Right cardiac atrium (tissue), 5 donors: Measurements from ENCODE around the gene DNMT3B. TPM values are rescaled to one million over a fixed set of nuclear protein-coding genes. Genes with fewer than 3 reads are reported as not detected.

ENCODE experiments used
- ATAC-seq, 2 donors: fragments of 200-7000 bp; cut with Tn5 transposase; one replicate each; pipeline versions ENCODE4 v1.8.0 to v1.9.1; 2020; ENCODE audit warnings: moderate library complexity in 2 of 2, mild to moderate bottlenecking in 1 of 2
- DNase-seq, 3 donors: peaks; one replicate each; pipeline ENCODE4 v3.0.0-alpha.2; 2020
- H3K27ac ChIP-seq: one replicate; pipeline ENCODE4 v1.5.1; 2013; ENCODE audit warnings: mild to moderate bottlenecking, low read length, control low read depth, moderate library complexity
- H3K27me3 ChIP-seq: one replicate; pipeline ENCODE4 v1.6.1; 2013; ENCODE audit not compliant: control insufficient read depth, insufficient read depth
- H3K4me1 ChIP-seq: one replicate; pipeline ENCODE4 v1.6.1; 2013; ENCODE audit warnings: low read length; ENCODE audit not compliant: control insufficient read depth, insufficient read depth
- H3K4me3 ChIP-seq: one replicate; pipeline ENCODE4 v1.5.1; 2013; ENCODE audit warnings: low read length, control low read depth
- H3K9me3 ChIP-seq: one replicate; pipeline ENCODE4 v1.6.1; 2013; ENCODE audit warnings: low read length; ENCODE audit not compliant: control insufficient read depth
- WGBS: extraction: QIAGEN DNeasy Blood & Tissue Kit; methylation state at CpG from one replicate; pipeline ENCODE4 v1.1.7; 2013; 5-methylcytosine and 5-hydroxymethylcytosine counted together
- intact Hi-C, 4 donors: fragments of 100-400 bp; cut with DNase I; formaldehyde crosslinking; loops; one replicate each; pipeline versions ENCODE4 v1.11.0 to v1.14.0; 2022 to 2023
- polyA plus RNA-seq: library from polyadenylated mRNA; stranded (reverse); fragments of 200-250 nt; gene quantifications from one replicate; pipeline ENCODE4 v1.2.3, GENCODE V29; 2013
- total RNA-seq, 4 donors: library from RNA; stranded (reverse); fragmentation: NEBNext Ultra II Directional; extraction: Animal tissue kit (Norgen Biotek cat#: 25700); gene quantifications; one replicate each; pipeline ENCODE4 v1.2.1, GENCODE V29; 2021
- donor health status: healthy with polysubstance abuse.
- donor health status: DM: no; HTN: yes; CAD: no.
- donor health status: DM: no; HTN: no; CAD: no.
- donor health status: DM: no; HTN: yes; CAD: no; lungs with severe emphysema.
- donor health status: DM: yes; HTN: yes; CAD: no.

Gene DNMT3B
- total and polyA plus RNA-seq, 5 donors: 0.28 to 0.65 (median 0.57) TPM

DNA sequence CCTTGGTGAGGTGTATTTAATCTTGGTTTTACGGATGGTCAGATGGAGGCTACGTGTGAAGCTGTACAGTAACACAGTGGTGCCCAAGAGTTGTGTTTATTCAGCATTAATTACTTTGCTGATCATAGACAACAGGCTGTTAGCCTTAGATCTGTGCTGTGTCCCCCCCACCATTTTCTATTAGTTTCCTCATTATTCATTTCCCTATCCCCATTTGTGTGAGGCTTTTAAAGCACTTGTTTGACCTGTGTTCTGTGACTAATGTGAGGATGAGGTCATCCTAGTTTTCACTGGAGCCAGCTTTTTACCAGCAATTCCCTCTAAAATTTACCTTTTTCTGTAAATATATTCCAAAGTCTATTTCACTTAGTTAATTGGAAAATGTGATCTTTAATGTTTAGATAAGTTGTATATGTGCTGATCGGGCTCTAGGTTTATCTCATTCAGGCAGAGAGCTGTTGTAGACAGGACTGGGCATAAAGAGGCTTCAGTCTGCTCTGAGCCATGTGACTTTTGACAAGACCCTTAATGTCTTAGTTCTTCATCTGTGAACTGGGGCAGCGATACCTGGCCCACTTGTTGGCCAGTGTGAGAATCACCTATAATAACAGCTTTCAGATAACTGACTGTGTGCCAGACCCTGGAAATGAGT lies 66.0 kb downstream of the DNMT3B start:
- ATAC-seq (no peak), DNase-seq (no peak)
- intact Hi-C loops: no loop called here
- Histone ChIP-seq H3K27ac (no peak overlapping the region), H3K9me3 (no peaks in the 10 kb centered on the region), H3K27me3 (no peaks in the 10 kb centered on the region), H3K4me1 (peaks cover 11% of the 10 kb centered on the region), H3K4me3 (no peak overlapping the region)
- WGBS: 94% methylated on average over 4 of the region's 4 CpGs

DNA sequence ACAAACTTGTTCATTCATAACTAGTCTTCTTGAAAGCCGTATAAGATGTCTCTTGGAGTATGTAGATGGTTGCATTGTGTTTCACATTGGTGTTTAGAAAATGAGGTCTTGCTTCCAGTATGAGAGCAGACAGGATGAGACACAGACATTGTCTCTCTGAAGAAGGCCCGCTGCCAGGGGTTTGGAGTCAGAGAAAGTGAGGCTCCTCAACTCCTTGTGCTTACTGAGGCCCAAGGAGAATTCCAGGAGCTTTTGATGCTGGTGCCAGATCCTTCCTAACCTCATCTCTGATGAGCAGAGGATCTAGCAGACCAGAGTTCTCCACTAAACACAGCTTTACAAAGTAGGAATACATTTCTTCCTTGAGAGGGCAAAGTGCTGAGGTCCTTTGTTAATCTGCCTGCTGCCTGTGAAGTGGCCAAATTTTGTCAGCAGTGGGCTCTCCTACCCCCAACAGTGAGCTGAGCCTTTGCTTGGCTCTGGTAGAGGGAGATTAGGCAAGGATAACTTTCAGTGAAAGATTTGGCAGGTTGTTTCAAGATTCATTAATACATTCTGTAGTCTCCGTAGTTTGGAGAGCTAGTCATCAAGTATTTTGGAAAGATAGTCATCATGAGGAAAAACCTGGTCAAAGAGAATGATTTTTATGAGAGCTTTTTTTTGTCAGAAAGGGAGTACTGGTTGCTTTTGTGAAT lies 67.3 kb downstream of the DNMT3B start:
- Histone ChIP-seq H3K4me1 (peaks cover 7% of the 10 kb centered on the region), H3K9me3 (no peaks in the 10 kb centered on the region), H3K27me3 (no peaks in the 10 kb centered on the region), H3K27ac (peak overlapping the region; percentile 27), H3K4me3 (no peak overlapping the region)
- WGBS: 66% methylated on average over 3 of the region's 3 CpGs
- ATAC-seq (no peak), DNase-seq (no peak)
- intact Hi-C loops: no loop called here

- no peak overlapping the region for H3K4me3 ChIP-seq
- peaks cover 7% of the 10 kb centered on the region for H3K4me1 ChIP-seq
- no peaks in the 10 kb centered on the region for H3K9me3 ChIP-seq
- H3K27me3 ChIP-seq: no peaks in the 10 kb centered on the region
- 95% methylated on average over 3 of the region's 3 CpGs for WGBS
- peak; percentile 68 to 70 for ATAC-seq
- H3K27ac ChIP-seq: no peak overlapping the region
- intact Hi-C loops: no loop called here
- no peak for DNase-seq
These were observed 68.3 kb downstream of the DNMT3B start for GRCh38 chr20:32830437-32830836.

GRCh38 chr20:32831982-32832381 lies 69.8 kb downstream of the DNMT3B start:
- intact Hi-C loops: no loop called here
- Histone ChIP-seq H3K27me3 (no peaks in the 10 kb centered on the region), H3K27ac (no peak overlapping the region), H3K4me3 (no peak overlapping the region), H3K4me1 (peaks cover 7% of the 10 kb centered on the region), H3K9me3 (no peaks in the 10 kb centered on the region)
- ATAC-seq (no peak), DNase-seq (no peak)
- WGBS: 74% methylated on average over 5 of the region's 5 CpGs

GRCh38 chr20:32832664-32833063 lies 70.5 kb downstream of the DNMT3B start:
- ATAC-seq (no peak), DNase-seq (no peak)
- intact Hi-C loops: no loop called here
- no peak overlapping the region for H3K4me3 ChIP-seq
- no peaks in the 10 kb centered on the region for H3K27me3 ChIP-seq
- WGBS: 77% methylated on average over 11 of the region's 11 CpGs
- H3K9me3 ChIP-seq: no peaks in the 10 kb centered on the region
- H3K4me1 ChIP-seq: peaks cover 7% of the 10 kb centered on the region
- H3K27ac ChIP-seq: no peak overlapping the region

- no peak for DNase-seq
- ATAC-seq: no peak
- Histone ChIP-seq H3K4me1 (peaks cover 3% of the 10 kb centered on the region), H3K27ac (no peak overlapping the region), H3K27me3 (no peaks in the 10 kb centered on the region), H3K9me3 (no peaks in the 10 kb centered on the region), H3K4me3 (no peak overlapping the region)
- intact Hi-C loops: no loop called here
These were observed 72.8 kb downstream of the DNMT3B start for GRCh38 chr20:32834972-32835371.

DNA sequence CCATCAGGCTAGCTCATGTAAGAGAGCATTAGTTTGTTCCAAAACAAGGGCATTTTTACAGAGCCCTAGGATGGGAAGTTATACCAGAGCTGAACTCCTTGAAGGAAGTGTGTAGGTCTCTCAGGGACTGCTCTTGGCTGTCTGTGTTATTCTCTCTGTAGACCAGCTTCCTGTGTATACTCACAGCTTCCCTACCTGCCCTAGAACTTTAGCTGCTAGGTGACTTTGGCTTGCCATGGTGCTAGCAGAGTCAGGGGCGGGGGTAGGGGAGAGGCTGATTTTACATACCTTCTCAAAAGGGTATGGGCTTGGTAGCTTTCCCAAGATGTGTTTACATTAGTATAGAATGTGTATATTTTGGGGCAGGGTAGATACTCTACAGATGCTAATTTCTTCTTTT lies 75.0 kb downstream of the DNMT3B start:
- DNase-seq (no peak), ATAC-seq (no peak)
- Histone ChIP-seq H3K27ac (no peak overlapping the region), H3K9me3 (no peaks in the 10 kb centered on the region), H3K27me3 (no peaks in the 10 kb centered on the region), H3K4me3 (no peak overlapping the region), H3K4me1 (no peaks in the 10 kb centered on the region)
- WGBS: 60% methylated on average over 1 of the region's 1 CpG
- intact Hi-C loops: no loop called here

GRCh38 chr20:32839227-32839981 lies 77.2 kb downstream of the DNMT3B start:
- DNase-seq: no peak
- no peak overlapping the region for H3K4me3 ChIP-seq
- no peaks in the 10 kb centered on the region for H3K9me3 ChIP-seq
- 91% methylated on average over 17 of the region's 17 CpGs for WGBS
- no peak for ATAC-seq
- no peak overlapping the region for H3K27ac ChIP-seq
- intact Hi-C loops: no loop called here
- no peaks in the 10 kb centered on the region for H3K4me1 ChIP-seq
- H3K27me3 ChIP-seq: no peaks in the 10 kb centered on the region

DNA sequence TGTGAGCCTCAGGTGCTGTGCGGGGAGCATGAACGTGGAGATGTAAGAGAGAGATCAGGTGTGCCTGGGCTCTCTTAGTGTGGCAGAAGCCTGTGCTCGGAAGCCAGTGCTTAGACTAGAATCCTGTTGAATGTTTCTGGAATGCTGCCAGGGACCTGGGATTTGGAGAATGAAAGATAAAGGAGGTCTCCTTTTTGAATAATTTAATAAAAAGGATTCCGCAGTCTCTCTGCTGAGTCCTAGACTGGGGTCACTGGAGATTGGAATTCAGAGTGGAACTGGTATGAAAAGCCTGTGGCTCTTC lies 77.7 kb downstream of the DNMT3B start:
- intact Hi-C loops: no loop called here
- peaks cover 3% of the 10 kb centered on the region for H3K4me1 ChIP-seq
- ATAC-seq (no peak), DNase-seq (no peak)
- no peaks in the 10 kb centered on the region for H3K9me3 ChIP-seq
- H3K27ac ChIP-seq: no peak overlapping the region
- no peaks in the 10 kb centered on the region for H3K27me3 ChIP-seq
- H3K4me3 ChIP-seq: no peak overlapping the region
- WGBS: 81% methylated on average over 4 of the region's 4 CpGs

GRCh38 chr20:32841174-32841573 lies 79.0 kb downstream of the DNMT3B start:
- H3K4me3 ChIP-seq: no peak overlapping the region
- no peaks in the 10 kb centered on the region for H3K9me3 ChIP-seq
- ATAC-seq (no peak), DNase-seq (no peak)
- intact Hi-C loops: no loop called here
- no peak overlapping the region for H3K27ac ChIP-seq
- no peaks in the 10 kb centered on the region for H3K27me3 ChIP-seq
- H3K4me1 ChIP-seq: peaks cover 3% of the 10 kb centered on the region
- 59% methylated on average over 9 of the region's 9 CpGs for WGBS

DNA sequence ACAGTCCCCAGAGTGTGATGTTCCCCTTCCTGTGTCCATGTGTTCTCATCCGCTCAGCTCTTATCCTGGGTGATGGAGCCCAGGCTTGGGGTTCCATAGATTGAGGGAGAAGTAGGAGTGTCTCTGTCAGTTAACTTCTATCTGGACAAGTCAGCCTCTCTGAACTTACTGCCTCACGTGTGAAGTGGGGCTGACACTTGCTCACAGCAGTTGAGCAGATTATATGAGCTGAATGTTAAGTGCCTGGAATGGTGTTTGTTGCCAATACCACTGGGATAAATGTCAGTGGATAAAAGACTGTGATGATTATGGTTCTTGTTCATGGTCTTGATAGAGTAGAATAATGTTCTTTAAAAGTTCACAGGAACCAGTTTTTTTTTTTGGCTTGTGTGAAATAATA lies 79.4 kb downstream of the DNMT3B start:
- Histone ChIP-seq H3K27me3 (no peaks in the 10 kb centered on the region), H3K27ac (no peak overlapping the region), H3K4me1 (peaks cover 3% of the 10 kb centered on the region), H3K4me3 (no peak overlapping the region), H3K9me3 (no peaks in the 10 kb centered on the region)
- intact Hi-C loops: no loop called here
- 48% methylated on average over 2 of the region's 2 CpGs for WGBS
- DNase-seq (no peak), ATAC-seq (peak; percentile 52 to 78)
